Bronchial epithelial cell (primary cell): ENCODE data around the gene SKI. TPM values are rescaled to one million over a fixed set of nuclear protein-coding genes. Genes with fewer than 3 reads are reported as not detected.

ENCODE experiments used
- DNase-seq: peaks from one replicate; pipeline ENCODE4 v3.0.0-alpha.2; 2010; ENCODE audit warnings: low read depth
- FAIRE-seq: peaks from 2 replicates; lab custom pipeline; 2011; peaks lifted over from hg19 to GRCh38; lab: Jason Lieb, UNC
- H3K27me3 ChIP-seq: 2 replicates; pipeline ENCODE4 v1.5.1; 2011; ENCODE audit warnings: low read length; ENCODE audit not compliant: control insufficient read depth, insufficient read depth
- H3K36me3 ChIP-seq: 2 replicates; pipeline ENCODE4 v1.5.1; 2011; ENCODE audit warnings: low read length; ENCODE audit not compliant: control insufficient read depth, insufficient read depth
- H3K4me3 ChIP-seq: 2 replicates; pipeline ENCODE4 v1.5.1; 2011; ENCODE audit warnings: mild to moderate bottlenecking, low read depth, low read length, control low read depth
- CTCF ChIP-seq: IDR thresholded peaks from 2 replicates; pipeline ENCODE4 v1.5.1; 2011; ENCODE audit warnings: mild to moderate bottlenecking, moderate library complexity, low read length, control low read depth, inconsistent platforms; ENCODE audit not compliant: insufficient read depth, severe bottlenecking
- total RNA-seq: library from RNA; depleted of rRNA; stranded (reverse); fragments of >200 nt; gene quantifications from 2 replicates; pipeline ENCODE4 v1.2.1, GENCODE V29; 2014

Gene SKI
- total RNA-seq, 1 donor from 2014 or later: 8.4 TPM

- H3K27me3 ChIP-seq: no peaks in the 10 kb centered on the region
- no peak for DNase-seq
- peaks cover 4% of the 10 kb centered on the region for H3K36me3 ChIP-seq
- no peak for TF ChIP-seq CTCF
- FAIRE-seq: no peak
- H3K4me3 ChIP-seq: no peak overlapping the region
These were observed 5.3 kb downstream of the SKI start for GRCh38 chr1:2233468-2233867.

- Histone ChIP-seq H3K36me3 (peaks cover 4% of the 10 kb centered on the region), H3K4me3 (no peak overlapping the region), H3K27me3 (no peaks in the 10 kb centered on the region)
- no peak for TF ChIP-seq CTCF
- FAIRE-seq (no peak), DNase-seq (peak; percentile 83)
These were observed 6.1 kb downstream of the SKI start for GRCh38 chr1:2233997-2234761.

GRCh38 chr1:2234762-2235113 lies 6.6 kb downstream of the SKI start:
- DNase-seq (no peak), FAIRE-seq (no peak)
- peaks cover 6% of the 10 kb centered on the region for H3K36me3 ChIP-seq

GRCh38 chr1:2235300-2235998 lies 7.3 kb downstream of the SKI start:
- no peak overlapping the region for H3K4me3 ChIP-seq
- TF ChIP-seq CTCF: no peak
- H3K36me3 ChIP-seq: peaks cover 6% of the 10 kb centered on the region
- DNase-seq (no peak), FAIRE-seq (no peak)
- no peaks in the 10 kb centered on the region for H3K27me3 ChIP-seq

More at GRCh38 chr1:2234762-2235113, 6.6 kb downstream of the SKI start:
- H3K4me3 ChIP-seq: no peak overlapping the region
- no peaks in the 10 kb centered on the region for H3K27me3 ChIP-seq
- TF ChIP-seq CTCF: no peak

- FAIRE-seq: no peak
- no peak overlapping the region for H3K4me3 ChIP-seq
- H3K27me3 ChIP-seq: no peaks in the 10 kb centered on the region
- no peak for DNase-seq
- no peak for TF ChIP-seq CTCF
- H3K36me3 ChIP-seq: peaks cover 11% of the 10 kb centered on the region
These were observed 8.9 kb downstream of the SKI start for GRCh38 chr1:2236695-2237677.
